ENCODE measurements around the gene GRIN2C.

GRIN2C gene

GRCh38 chr17:74798239-74798707 is 61.4 kb downstream of the GRIN2C start:
- DNase-seq (ENCODE audit: low read depth) = peak; percentile 27
- TF ChIP-seq CTCF (conservative IDR thresholded peaks at IDR 0.05; ENCODE audit: low read depth, low read length) = no peak
- no peak overlapping the region for H3K4me3 ChIP-seq (ENCODE audit: low read depth, low read length)

DNA sequence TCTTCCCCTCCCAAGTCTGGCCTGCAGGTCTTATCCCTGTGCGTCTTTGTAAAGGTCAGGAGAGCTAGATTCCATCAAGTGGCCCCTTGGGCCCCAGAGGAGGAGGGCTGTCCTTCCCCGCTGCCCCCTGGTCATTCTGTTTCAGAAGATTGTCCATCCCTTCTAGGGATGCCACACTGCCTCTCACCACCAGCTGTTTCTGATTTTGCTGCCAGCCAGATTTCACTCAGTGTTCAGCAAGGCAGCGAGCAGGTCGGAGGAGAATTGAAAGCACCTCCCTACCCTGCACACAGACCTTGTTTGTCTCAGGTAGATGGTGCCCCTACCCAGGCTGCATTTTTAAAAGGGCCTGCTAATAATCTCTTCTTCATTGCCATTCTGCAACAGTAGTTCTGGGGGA is 61.9 kb downstream of the GRIN2C start:
- no peak for TF ChIP-seq CTCF (conservative IDR thresholded peaks at IDR 0.05; ENCODE audit: low read depth, low read length)
- no peak overlapping the region for H3K4me3 ChIP-seq (ENCODE audit: low read depth, low read length)
- no peak for DNase-seq (ENCODE audit: low read depth)

GRCh38 chr17:74796866-74797265 is 62.8 kb downstream of the GRIN2C start:
- DNase-seq (ENCODE audit: low read depth) = no peak
- no peak for TF ChIP-seq CTCF (conservative IDR thresholded peaks at IDR 0.05; ENCODE audit: low read depth, low read length)
- no peak overlapping the region for H3K4me3 ChIP-seq (ENCODE audit: low read depth, low read length)

DNA sequence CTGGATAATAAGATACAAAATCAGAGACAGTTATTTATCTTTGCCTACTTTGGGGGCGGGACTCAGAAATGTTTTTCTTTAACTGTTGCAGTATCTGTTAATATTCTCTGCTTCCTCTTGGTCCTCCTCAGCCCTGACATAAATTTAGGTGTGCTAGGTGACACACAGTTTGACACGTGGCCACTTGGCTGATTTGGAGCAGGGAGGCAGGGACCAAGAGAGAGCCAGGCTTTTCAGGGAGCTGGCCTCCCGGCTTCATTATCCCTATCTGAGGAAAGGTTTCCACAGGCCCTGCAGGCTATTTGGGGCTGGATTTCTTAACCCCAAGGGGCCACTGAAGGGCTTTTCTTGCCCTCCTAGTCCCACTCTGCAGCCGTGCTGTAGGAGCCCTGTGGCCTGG is 63.5 kb downstream of the GRIN2C start:
- no peak for DNase-seq (ENCODE audit: low read depth)
- H3K4me3 ChIP-seq (ENCODE audit: low read depth, low read length) = no peak overlapping the region
- TF ChIP-seq CTCF (conservative IDR thresholded peaks at IDR 0.05; ENCODE audit: low read depth, low read length) = no peak

DNA sequence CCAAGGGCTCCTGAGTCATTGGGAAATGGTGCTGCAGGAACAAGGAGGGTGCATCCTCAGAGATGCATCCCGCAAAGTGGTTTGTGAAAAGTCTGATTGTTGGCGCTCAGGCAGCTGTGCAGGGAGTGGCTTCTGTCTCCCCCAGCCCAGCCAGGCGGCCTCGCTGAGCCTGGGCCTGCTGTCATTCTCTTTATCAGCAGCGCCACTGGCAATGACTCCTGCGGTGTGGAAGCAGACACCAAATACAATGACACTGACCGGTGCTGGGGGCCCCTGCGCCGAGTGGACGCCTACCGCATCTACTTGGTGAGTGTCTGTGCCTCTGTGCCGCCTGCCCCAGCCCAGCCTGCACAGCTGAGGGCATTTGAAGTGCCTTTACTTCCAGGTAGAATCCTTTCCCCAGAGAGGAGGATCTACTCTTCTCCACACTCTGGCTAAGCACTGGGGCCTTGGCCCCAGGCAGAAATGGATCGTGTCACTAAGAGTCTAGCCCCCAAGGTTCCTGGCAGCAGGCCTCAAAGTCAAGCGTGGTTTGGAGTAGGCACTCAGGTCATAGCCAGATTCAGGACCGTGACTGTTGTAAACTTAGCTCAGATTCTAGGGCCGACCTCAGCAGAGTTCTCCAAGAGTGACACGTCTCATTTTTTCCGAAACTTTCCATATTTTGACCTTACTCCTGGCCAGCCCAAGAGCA is 64.2 kb downstream of the GRIN2C start:
- TF ChIP-seq CTCF (conservative IDR thresholded peaks at IDR 0.05; ENCODE audit: low read depth, low read length) = no peak
- no peak overlapping the region for H3K4me3 ChIP-seq (ENCODE audit: low read depth, low read length)
- no peak for DNase-seq (ENCODE audit: low read depth)

DNA sequence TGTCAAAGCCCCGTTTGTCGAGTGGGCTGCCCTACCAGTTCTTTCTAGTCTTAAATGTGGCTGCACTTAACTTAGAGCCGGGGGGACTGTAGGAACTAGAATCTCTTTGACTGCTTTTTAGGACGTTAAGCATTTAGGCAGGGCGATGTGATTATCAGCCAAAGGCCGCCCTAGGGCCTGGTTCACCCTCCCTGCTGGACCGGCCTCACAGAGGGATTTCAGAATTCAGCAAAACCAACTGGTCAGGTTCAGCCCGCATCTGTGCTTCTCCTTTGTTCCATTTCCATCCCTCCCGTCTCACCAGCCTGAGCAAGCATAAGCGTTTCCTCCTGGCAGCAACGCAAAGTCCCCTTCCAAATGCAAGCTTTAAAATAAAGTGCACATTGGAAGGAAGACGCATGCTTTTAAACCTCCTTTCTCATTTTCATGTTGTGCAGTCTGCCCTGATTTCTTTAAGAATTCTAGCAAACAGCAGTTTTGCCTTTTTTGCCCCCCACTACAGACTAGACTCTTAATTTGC is 67.0 kb downstream of the GRIN2C start:
- TF ChIP-seq CTCF (conservative IDR thresholded peaks at IDR 0.05; ENCODE audit: low read depth, low read length) = no peak
- DNase-seq (ENCODE audit: low read depth) = no peak
- H3K4me3 ChIP-seq (ENCODE audit: low read depth, low read length) = no peak overlapping the region
